NCI-H1417 (cell line): ENCODE data around the gene ZNF497.
"Not testable (repeated sequence)": the region's sequence is repeated elsewhere in the genome, so short reads cannot be mapped to it uniquely, and the experiment has no call there.

Experiments used
- DNase-seq, 3 experiments: peaks; one replicate each; lab custom pipeline; 2025; lab: John Stamatoyannopoulos, UW

Gene ZNF497

DNA sequence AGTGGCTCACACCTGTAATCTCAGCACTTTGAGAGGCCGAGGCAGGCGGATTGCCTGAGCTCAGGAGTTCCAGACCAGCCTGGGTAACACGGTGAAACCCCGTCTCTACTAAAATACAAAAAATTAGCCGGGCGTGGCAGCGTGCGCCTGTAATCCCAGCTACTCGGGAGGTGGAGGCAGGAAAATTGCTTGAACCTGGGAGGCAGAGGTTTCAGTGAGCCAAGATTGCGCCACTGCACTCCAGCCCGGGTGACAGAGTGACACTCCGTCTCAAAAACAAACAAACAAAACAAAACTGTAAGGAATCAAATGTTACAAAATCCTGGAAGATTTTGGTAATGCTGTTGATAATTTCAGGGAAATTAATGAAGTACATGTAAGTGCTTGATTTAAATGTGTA, 14.5 kb downstream of the ZNF497 start:
- not testable (repeated sequence) for DNase-seq

DNA sequence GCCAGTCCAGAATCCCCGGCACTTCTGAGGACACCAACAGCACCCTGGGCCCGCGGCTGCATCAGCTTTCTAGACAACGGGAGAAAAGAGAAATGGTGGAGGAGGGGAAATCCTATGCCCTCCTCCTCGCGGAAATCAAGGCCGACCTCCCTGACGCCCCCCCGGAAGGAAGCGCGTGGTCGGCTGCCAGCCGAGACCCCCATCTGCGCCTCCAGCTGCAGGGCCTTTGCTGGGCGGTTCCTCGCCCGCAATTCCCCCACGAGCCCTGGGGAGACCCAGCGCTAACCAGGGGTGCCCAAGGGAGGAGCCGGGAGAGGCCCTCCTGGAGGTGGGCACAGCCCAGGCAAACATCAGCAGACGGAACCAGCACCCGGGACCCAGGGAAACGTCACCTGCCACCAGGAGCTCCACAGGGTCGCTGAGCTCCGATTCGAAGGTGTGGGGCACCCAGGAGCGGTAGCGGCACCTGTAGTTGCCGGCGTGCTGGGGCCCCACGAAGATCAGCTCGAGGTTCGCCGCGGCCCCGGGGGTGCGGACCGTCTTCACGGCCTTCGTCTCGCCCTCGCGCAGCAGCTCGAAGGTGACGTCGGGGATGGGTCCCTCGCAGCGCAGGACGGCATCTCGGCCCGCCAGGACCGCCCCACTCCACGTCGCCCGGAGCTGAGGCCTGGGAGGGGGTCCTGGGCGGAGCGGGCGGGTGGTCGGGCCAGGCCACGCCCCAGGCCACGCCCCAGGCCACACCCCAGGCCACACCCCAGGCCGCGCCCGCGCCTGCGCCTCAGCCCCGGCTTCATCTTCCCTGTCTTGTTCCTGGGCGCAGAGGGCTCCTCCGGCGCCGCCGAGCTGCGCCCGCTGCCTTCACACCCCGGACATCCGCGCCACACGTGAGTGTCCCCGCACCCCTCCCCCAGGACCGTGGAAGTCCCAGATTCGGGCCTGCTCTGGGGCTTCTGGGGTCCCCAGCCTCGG, 15.3 kb downstream of the ZNF497 start:
- DNase-seq: peak; percentile 71 to 84 (median 82)

DNA sequence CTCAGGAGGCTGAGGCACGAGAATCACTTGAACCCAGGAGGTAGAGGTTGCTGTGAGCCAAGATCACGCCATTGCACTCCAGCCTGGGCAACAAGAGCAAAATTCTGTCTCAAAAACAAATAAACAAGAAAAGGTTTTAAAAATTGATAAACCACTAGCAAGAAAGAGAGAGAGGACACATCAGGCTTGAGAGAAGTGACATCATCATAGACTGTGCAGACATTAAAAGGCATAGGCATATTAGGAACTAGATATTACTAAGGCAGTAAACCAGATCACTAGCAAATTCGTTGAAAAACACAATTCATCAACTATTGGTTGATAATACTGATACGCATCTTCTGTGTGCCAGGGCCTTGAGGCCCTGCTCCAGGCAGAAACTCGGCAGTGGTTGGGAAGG, 17.0 kb downstream of the ZNF497 start:
- DNase-seq: no peak

DNA sequence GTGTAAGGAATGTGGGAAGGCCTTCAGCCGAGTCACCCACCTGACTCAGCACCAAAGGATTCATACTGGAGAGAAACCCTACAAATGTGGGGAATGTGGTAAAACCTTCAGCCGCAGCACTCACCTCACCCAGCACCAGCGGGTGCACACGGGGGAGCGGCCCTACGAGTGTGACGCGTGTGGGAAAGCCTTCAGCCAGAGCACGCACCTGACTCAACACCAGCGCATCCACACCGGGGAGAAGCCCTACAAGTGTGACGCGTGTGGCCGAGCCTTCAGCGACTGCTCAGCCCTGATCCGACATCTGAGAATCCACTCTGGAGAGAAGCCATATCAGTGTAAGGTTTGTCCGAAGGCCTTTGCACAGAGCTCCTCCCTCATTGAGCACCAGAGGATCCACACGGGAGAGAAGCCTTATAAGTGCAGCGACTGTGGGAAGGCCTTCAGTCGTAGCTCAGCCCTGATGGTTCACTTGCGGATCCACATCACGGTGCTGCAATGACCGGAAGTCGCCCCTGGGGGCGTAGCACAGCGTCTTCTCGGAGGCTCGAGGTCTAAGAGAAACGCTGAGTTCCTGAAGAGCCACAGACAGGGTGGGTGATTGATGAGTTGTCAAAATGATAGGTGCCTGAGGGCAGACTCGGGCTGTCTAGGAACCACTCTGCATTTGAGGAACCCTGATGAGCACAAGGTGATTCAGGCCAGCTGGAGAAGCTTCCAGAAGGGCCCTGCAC, 23.6 kb downstream of the ZNF497 start:
- no peak for DNase-seq

DNA sequence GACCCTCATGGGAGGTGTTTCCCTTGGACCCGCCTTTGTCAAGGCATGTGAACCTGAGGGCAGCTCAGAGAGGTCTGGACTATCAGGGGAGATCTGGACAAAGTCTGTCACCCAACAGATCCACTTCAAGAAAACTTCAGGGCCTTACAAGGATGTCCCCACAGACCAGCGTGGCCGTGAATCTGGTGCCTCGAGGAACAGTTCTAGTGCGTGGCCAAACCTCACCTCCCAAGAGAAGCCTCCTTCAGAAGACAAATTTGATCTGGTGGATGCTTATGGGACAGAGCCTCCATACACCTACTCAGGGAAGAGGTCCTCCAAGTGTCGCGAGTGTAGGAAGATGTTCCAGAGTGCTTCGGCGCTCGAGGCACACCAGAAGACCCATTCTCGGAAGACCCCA, 24.2 kb downstream of the ZNF497 start:
- no peak for DNase-seq

DNA sequence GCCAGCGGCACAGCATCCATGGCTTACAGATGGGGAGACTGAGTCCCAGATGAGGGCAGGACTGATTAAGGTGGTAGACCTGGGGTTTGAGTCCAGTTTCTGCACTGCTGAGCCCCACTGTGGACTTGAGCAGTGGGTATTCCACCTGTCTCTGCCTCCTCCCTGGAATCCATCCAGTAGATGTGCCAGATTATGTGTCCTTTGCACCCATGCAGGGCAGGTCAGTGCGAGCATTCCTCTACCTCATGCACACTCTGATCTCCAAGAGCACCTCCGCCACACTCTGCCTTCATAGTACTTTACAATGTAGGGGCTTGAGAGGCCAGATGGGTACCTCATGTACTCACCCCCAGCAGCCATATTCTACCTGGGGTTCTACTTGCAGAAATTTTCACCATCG, 25.7 kb downstream of the ZNF497 start:
- no peak for DNase-seq

DNA sequence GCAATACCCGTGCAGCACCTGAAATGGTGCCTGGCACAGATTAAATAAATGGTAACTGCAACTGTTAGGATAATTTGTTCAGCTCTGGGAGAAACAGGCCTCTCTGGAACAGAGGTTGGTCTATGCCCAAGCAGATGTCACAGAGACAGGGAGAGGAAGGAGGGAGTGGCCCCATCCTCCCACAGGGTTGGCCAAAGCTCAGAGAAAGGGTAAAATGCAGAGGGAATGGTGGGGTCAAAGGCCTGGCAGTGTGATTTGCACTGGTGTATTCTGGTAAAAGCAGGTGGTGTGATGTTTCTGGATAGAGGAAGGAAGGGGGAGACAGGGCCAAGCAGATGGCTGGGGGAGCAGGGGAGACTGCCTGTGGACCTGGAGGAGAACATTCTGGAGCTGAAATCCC, 26.3 kb downstream of the ZNF497 start:
- DNase-seq: no peak

DNA sequence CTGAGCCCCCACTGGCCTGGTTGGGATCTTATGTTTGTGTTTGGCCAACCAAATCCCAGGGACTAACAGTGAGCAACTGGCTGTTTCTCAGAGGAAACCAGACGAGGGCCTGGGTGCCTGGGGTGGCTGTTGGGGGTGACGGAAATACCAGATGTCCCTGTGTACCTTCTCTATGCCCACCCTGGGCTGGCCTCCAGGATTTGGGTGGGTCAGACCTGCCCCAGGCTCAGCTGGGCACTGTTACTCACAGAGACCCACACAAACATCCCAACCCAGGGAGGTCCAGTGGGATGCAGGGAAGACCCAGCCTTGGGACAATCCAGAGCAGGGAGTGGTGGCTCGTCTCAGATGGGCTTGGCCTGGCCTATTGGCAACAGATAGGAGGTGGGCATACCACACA, 26.9 kb downstream of the ZNF497 start:
- DNase-seq: no peak

DNA sequence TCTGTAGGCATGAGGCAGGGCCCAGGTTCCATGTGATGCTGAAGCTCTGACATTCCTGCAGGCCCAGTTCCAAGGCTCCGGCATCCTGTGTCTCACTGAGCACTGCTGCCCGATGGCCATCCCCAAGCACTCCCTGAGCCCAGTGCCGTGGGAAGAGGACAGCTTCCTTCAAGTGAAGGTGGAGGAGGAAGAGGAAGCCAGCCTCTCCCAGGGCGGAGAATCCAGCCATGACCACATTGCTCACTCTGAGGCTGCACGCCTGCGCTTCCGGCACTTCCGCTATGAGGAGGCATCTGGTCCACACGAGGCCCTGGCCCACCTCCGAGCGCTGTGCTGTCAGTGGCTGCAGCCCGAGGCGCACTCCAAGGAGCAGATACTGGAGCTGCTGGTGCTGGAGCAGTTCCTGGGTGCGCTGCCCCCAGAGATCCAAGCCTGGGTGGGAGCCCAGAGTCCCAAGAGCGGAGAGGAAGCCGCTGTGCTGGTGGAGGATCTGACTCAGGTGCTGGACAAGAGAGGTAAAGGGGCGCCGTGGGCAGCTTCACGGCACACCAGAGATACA, 27.8 kb downstream of the ZNF497 start:
- DNase-seq: no peak

DNA sequence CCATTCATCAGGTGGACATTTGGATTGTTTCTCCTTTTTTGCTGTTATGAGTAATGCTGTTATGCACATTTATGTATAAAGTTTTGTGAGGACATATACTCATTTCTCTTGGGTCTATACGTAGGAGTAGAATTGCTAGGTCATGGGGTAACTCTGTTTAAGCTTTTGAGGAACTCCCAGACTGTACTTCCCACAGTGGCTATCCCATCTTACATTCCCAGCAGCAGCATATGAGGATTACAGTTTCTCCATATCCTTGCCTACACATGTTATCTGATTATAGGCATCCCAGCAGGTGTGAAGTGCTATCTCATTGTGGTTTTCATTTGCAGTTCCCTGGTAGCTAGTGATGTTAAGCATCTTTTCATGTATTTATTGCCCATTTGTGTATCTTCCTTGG, 29.9 kb downstream of the ZNF497 start:
- no peak for DNase-seq

DNA sequence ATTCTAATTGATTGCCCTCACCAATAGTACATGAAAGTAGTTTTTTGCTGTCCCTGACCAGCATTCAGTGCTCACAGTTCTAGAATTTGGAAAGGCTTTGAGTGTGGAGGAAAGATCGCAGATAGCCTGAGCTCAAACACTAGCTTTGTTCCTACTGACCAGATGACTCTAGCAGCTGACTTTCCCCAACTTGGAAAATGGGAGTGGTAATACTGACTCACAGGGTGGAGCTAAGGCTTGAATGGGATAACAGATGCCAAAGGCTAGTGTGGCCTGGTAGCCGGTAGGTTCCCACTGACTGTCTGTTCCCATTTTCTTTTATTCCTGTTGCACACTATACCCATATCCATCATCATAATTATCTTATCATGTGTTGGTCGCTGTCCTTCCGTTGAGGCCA, 32.1 kb downstream of the ZNF497 start:
- no peak for DNase-seq

DNA sequence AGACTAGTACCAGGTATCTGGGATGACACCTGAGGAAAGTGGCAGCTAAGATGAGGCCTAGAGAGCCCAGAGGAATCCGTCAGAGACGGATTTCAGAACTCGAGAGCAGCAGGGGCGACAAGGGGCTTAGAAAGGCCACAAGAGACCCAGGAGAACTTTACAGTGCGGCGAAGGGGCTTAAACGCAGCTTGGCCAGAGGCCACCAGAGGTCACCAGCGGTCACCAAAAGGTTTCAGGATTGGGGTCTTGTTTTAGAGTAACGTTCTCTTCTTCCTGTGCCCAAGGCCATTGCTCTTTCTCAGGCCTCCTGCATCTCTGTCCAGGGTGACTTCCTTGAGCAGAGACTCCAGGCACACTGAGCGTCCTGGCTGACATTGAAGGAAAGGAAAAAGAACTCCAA, 33.6 kb downstream of the ZNF497 start:
- DNase-seq: peak in 1 of 3 experiments; percentile 39

DNA sequence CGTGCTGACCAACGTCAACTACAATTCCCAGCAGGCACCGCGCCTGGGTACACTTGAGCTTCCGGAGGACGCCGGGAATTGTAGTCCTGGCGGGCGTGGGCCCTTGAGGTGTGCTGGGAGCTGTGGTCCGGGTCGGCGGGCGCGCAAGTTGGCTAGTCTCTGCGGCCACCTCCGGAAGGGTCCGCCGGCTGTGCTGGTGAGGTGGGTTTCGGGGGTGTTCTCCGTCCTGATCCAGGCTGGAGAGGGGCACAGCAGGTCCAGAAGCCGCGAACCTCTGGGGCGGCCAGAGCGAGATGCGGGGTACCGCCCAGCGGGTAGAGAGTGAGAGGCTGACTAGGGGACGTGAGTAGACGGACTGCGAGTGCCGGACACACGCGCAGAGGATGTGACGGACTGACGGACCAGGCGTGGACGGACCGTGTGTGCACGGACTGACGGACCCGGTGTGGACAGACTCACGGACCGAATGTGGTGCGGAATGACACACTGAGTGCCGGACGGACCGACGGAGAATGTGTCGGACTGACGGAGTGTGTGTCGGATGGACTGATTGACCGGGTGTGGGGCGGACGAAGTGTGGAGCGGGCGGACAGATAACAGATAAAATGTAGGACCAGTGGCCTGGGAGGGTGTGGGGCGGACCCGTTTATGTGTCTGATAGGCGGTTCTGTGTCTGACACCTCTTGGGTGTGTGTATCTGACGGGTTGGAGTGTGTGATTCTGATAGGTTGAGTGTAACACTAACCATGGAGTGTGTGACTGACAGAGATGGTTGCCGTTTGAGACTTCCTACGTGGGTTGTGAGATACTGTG, 35.4 kb downstream of the ZNF497 start, which contains the start of gene ZSCAN22:
Gene ZSCAN22 (plus strand): TSS at position 81 of the 813 bp plus-strand sequence. CDS start 7,809 bp downstream, outside the sequence.
- peak; percentile 95 to 96 (median 96) for DNase-seq

DNA sequence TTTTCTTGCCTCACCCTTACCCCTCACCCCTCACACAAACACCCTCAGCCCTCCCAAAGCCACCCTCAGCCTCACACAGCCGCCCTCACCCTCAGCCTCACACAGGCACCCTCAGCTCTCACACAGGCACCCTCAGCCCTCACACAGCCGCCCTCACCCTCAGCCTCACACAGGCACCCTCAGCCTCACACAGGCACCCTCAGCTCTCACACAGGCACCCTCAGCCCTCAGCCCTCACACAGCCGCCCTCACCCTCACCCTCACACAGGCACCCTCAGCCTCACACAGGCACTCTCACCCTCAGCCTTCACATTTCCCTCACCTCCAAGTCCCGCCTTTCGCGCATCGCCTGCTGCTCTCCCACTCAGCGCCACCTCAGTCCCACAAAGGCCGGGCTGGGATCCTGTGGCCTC, 36.0 kb downstream of the ZNF497 start:
- no peak for DNase-seq

DNA sequence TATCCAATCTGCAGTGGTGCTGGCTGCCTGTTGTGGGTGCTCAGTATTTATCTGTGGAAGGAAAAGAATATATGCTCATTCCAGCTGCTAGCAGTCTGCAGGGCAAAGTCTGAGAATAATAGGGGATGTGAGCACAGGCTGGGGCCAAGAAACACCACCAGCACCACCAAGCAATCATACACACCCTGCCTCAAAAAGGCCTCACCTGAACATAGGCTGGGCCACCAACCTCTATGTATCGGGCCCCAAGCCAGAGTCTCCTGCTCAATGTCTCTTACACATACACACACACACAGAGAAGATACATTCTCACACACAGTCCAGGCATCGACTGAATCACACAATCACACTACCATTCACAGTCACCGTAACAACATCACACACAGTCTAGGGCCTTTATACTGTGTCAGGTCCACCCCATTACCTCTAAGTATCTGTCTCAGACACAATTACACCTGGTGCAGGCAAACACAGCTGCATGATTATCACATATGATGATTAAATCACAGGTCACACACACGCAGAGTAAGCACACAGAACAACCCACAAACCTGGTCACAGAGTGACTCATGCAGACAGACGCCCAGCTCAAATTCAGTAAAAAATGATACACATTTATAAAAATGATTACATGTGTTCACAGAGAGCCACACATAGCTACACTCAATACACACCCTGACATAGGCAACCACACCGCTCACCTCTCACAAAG, 37.1 kb downstream of the ZNF497 start:
- peak in 2 of 3 experiments; percentile 16 to 60 for DNase-seq

DNA sequence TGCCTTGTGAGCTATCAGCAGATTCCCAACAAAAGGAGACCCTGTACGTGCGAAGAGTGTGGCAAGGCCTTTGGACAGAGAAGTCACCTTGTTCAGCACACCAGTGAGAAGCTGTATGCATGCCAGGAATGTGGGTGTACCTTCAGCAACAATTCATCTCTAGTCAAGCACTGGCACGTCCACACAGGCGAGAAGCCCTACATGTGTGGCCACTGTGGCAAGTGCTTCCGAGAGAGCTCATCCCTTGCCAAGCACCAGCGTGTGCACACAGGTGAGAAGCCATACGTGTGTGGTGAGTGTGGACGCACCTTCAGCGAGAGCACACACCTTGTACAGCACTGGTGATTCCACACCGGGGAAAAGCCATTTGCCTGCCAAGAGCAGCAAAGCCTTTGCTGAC, 43.3 kb downstream of the ZNF497 start:
- no peak for DNase-seq

DNA sequence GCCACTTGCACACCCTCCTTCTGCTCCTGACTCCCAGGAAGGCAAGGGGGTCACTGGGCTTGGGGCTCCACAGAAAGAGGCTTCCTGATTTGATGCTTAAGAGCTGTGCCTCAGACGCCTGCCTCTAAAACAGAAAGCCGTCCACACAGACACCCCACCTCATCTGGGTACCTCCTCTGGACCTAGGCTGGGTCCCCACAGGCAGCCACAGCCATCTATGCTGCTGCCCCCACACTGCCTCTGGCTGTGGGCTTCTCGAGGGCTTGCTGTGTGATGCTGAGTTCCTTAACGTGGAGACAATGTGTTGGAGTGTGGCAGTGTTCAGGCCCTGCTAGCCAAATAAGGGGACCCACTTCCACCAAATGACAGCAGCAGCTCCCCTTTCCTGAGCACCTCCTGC, 44.3 kb downstream of the ZNF497 start:
- no peak for DNase-seq

DNA sequence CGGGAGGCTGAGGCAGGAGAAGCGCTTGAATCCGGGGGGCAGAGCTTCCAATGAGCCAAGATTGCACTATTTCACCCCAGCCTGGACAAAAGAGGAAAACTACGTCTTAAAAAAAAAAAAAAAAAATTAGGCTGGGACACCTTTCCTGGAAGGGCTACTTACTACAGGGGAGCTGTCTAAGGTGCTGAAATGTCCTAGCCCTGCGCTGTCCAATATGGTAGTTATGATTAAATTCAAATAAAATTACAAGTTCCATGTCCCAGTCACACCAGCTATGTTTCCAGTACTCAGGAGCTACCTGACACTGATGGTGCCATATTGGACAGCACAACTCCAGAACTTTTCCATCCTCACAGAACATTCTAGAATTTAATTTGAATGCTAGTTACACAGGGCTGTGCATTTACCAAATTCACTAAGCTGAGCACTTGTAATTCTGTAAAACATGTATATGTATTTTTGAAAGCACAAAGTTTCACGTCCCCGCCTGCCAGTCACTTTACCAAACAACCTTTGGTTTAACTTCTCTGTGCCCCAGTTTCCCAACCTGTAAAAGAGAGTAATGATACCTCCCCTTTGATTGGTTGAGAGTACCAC, 45.0 kb downstream of the ZNF497 start:
- DNase-seq: no peak

DNA sequence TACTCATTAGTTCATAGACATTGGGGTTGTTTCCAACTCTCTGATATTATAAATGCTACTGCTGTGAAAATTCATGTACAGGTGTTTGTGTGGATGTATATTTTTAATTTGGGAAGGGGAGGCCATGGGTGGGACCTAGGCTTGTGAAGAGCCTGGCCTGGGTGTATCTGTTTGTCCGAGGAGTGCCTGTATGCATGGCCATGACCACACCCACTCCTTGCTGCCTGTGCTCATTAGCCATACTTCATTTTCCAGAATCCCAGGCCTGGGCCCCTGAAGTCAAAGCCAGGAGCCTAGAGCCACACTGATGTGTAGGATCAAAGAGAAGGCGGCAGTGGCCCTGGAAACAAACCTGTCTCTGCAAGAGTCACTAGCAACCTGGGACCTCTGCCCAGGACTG, 47.0 kb downstream of the ZNF497 start:
- no peak for DNase-seq

DNA sequence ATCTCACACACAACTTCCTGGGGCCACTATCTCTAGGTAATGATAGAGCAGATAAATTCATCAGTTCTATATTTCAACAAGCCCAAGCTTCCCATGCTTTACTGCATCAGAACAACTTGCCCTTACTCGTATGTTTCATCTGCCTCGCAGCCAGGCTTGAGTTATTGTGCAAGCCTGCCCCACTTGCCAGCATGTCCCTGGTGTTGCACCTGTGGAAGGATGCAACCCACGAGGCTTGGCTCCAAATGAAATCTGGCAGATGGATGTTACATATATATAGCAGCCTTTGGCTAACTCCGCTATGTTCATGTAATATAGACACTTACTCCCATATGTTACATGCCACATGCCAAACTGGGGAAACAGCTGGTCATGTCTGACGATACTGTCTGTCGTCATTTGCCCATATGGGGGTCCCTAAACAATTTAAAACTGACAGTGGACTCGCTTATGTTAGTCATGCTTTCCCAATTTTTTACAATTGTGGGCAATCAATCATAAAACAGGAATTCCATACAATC, 51.1 kb downstream of the ZNF497 start:
- DNase-seq: no peak
